H1 (cell line): ENCODE data around the gene KCNB1. TPM values are rescaled to one million over a fixed set of nuclear protein-coding genes. Genes with fewer than 3 reads are reported as not detected.

Source experiments
- ATF2 ChIP-seq: IDR thresholded peaks from 2 replicates; pipeline ENCODE4 v1.6.1; 2012; ENCODE audit warnings: low read length, inconsistent platforms
- ATF3 ChIP-seq: IDR thresholded peaks from 2 replicates; pipeline ENCODE4 v1.6.1; 2011; ENCODE audit warnings: low read depth, mild to moderate bottlenecking, low read length; ENCODE audit not compliant: insufficient read depth
- CEBPB ChIP-seq: IDR thresholded peaks from 2 replicates; pipeline ENCODE4 v1.6.1; 2012; ENCODE audit warnings: low read depth, low read length
- EZH2 ChIP-seq: fragments of 200-600 bp; sonication (generic); IDR thresholded peaks from 2 replicates; pipeline ENCODE4 v1.7.1; 2012; ENCODE audit warnings: low read depth, mild to moderate bottlenecking, moderate library complexity, low read length, inconsistent platforms; ENCODE audit not compliant: severe bottlenecking
- FOSL1 ChIP-seq: IDR thresholded peaks from 2 replicates; pipeline ENCODE4 v1.6.1; 2011; ENCODE audit warnings: mild to moderate bottlenecking, low read depth, low read length, moderate library complexity; ENCODE audit not compliant: insufficient read depth
- GTF2F1 ChIP-seq: IDR thresholded peaks from 2 replicates; pipeline ENCODE4 v1.6.1; 2012; ENCODE audit warnings: low read depth, low read length, improper control_type of control experiment, borderline replicate concordance
- KDM4A ChIP-seq: IDR thresholded peaks from one replicate; pipeline ENCODE4 v1.7.1; 2012; ENCODE audit warnings: low read depth, mild to moderate bottlenecking, moderate library complexity, low read length, inconsistent platforms; ENCODE audit not compliant: severe bottlenecking
- PHF8 ChIP-seq: fragments of 200-600 bp; sonication (generic); conservative IDR thresholded peaks from 2 replicates; pipeline ENCODE4 v1.7.1; 2012; ENCODE audit warnings: low read depth, mild to moderate bottlenecking, inconsistent platforms, low read length, moderate library complexity
- RAD21 ChIP-seq, 2 experiments: IDR thresholded peaks in 1 of 2; conservative IDR thresholded peaks in 1 of 2; 2 replicates each; pipeline ENCODE4 v1.6.1; 2011; ENCODE audit warnings: low read depth in 2 of 2, low read length in 2 of 2, improper control_type of control experiment in 1 of 2, inconsistent platforms in 1 of 2, mild to moderate bottlenecking in 1 of 2, moderate library complexity in 1 of 2
- SAP30 ChIP-seq: fragments of 300-600 bp; sonication (generic); IDR thresholded peaks from 2 replicates; pipeline ENCODE4 v1.7.1; 2012; ENCODE audit warnings: low read length, moderate library complexity, mild to moderate bottlenecking, inconsistent platforms; ENCODE audit not compliant: insufficient read depth, insufficient replicate concordance
- SP4 ChIP-seq: IDR thresholded peaks from 2 replicates; pipeline ENCODE4 v1.6.1; 2012; ENCODE audit warnings: low read length, inconsistent platforms
- TBP ChIP-seq: IDR thresholded peaks from 2 replicates; pipeline ENCODE4 v1.6.1; 2011; ENCODE audit warnings: low read depth, low read length, improper control_type of control experiment
- polyA plus RNA-seq, 7 experiments: library from polyadenylated mRNA; depleted of rRNA in 3 of 7; stranded (reverse) in 5 of 7; unstranded in 2 of 7; fragments of >200 nt in 5 of 7; fragments of 200-250 nt in 2 of 7; gene quantifications; 1 replicate in 5 of 7; 2 replicates in 1 of 7; 4 replicates in 1 of 7; pipeline versions ENCODE4 v1.2.1 to v1.2.3, GENCODE V29; 2011 to 2013; ENCODE audit warnings: missing spikeins in 2 of 7, mixed read lengths in 2 of 7
- total RNA-seq: library from RNA; stranded (reverse); fragmentation: NEBNext Ultra II Directional; extraction: Animal tissue kit (Norgen Biotek cat#: 25700); gene quantifications from 2 replicates; pipeline ENCODE4 v1.2.1, GENCODE V29; 2021

KCNB1 gene
- total and polyA plus RNA-seq, 2 of the 8 experiments (the other 6 are each of a cell fraction or from before 2014, with no cell fraction given), result 0.58 to 0.67 TPM

GRCh38 chr20:49482621-49483017, at the start of gene KCNB1 (continued):
- TF ChIP-seq EZH2 (no peak), TBP (no peak), SAP30 (no peak), PHF8 (no peak), SP4 (peak; percentile 68), KDM4A (no peak), GTF2F1 (no peak), FOSL1 (no peak), ATF3 (no peak), RAD21 (IDR thresholded peaks at IDR 0.05 in 1 of 2, conservative IDR thresholded peaks at IDR 0.05 in 1 of 2; ENCODE audit: low read depth in 2 of 2, low read length in 2 of 2) (peak in 1 of 2 experiments; percentile 10; a peak in 2 of 4 replicates), ATF2 (no peak), CEBPB (no peak; the same call in 1 of the 2 replicates)
